Activated T-cell treated with anti-CD3 and anti-CD28 coated beads, Interleukin-2, amount 50 U/mL, for 72 hours (primary cell): ENCODE data around the gene SUFU. TPM values are rescaled to one million over a fixed set of nuclear protein-coding genes. Genes with fewer than 3 reads are reported as not detected.
"Not testable (repeated sequence)": the region's sequence is repeated elsewhere in the genome, so short reads cannot be mapped to it uniquely, and the experiment has no call there.

Experiments used
- ATAC-seq, 2 donors: fragments of 150-1000 bp; cut with Tn5 transposase; replicated peaks in 1 of 2; 2 replicates each; pipeline ENCODE4 v1.10.0; 2021; ENCODE audit warnings: moderate library complexity in 2 of 2, mild to moderate bottlenecking in 1 of 2
- DNase-seq, 2 donors: peaks; one replicate each; pipeline ENCODE4 v3.0.0; 2021 to 2022; ENCODE audit warnings: mixed read lengths in 1 of 2
- H3K27ac Mint-ChIP-seq: one replicate; pipeline ENCODE4 v1.8.0; 2022; ENCODE audit warnings: mild to moderate bottlenecking, moderate library complexity, mixed read lengths
- H3K27me3 Mint-ChIP-seq: one replicate; pipeline ENCODE4 v1.8.0; 2022; ENCODE audit warnings: low read depth, mixed read lengths
- H3K36me3 Mint-ChIP-seq, 2 donors: one replicate each; pipeline ENCODE4 v1.8.0; 2022; ENCODE audit warnings: mixed read lengths in 2 of 2, mild to moderate bottlenecking in 1 of 2; ENCODE audit not compliant: insufficient read depth in 2 of 2
- H3K4me1 Mint-ChIP-seq: one replicate; pipeline ENCODE4 v1.8.0; 2022; ENCODE audit warnings: low read depth, mixed read lengths
- H3K4me3 Mint-ChIP-seq, 2 donors: one replicate each; pipeline ENCODE4 v1.8.0; 2022; ENCODE audit warnings: mild to moderate bottlenecking in 2 of 2, mixed read lengths in 2 of 2, moderate library complexity in 2 of 2
- H3K9me3 Mint-ChIP-seq, 2 donors: one replicate each; pipeline ENCODE4 v1.8.0; 2022; ENCODE audit warnings: mixed read lengths in 2 of 2
- total RNA-seq, 2 donors: library from RNA; stranded (reverse); gene quantifications; one replicate each; pipeline ENCODE4 v1.2.3, GENCODE V29; 2022

Gene SUFU
- total RNA-seq, 2 donors from 2014 or later, result 9.1 to 9.2 TPM

DNA sequence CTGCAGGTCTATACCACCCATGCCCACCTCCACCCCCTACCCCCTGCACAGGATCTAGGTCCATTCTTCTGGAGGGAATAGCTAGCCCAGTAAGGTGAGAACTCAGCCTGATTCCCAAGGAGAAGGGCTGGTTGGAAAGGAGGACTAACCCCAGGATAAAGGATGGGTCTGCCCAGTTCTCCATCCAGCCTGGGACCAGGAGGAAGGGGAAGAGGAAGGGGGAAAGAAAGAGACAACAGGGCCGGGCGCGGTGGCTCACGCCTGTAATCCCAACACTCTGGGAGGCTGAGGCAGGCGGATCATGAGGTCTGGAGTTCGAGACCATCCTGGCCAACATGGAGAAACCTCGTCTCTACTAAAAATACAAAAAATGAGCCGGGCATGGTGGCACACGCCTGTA is 31.2 kb downstream of the SUFU start:
- not testable (repeated sequence) for H3K27ac Mint-ChIP-seq, DNase-seq, H3K4me3 Mint-ChIP-seq

DNA sequence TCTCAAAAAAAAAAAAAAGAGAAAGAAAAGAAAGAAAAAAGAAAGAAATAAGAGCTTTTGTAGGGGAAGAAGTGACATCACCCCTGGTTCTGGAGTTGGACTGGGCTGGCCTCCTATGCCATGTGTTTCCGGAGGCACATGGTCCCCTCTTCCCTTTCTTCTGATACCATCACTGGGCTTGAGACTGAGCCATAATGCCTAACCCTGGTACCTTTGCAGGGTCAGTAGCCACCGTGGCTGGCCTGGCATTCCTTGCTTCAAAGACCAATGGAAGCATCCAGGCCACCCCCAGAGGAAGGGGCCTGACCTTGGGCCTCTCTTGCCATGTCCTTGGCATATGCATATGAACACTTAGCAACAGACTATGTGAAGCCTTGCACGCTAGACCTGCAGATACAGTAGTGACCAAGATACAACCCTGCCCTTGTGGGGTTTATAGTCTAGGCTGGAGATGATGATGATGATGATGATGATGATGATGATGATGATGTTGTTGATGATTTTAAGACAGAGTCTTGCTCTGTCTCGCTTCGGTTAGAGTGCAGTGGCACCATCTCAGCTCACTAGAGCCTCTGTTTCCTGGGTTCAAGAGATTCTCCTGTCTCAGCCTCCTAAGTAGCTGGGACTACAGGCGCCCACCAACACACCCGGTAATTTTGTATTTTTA is 31.8 kb downstream of the SUFU start:
- no peaks in the 10 kb centered on the region for H3K9me3 Mint-ChIP-seq
- no peak overlapping the region for H3K27ac Mint-ChIP-seq
- no peaks in the 10 kb centered on the region for H3K27me3 Mint-ChIP-seq

More for the DNA sequence above, 31.2 kb downstream of the SUFU start:
- ATAC-seq, H3K27me3 Mint-ChIP-seq, H3K4me1 Mint-ChIP-seq, H3K9me3 Mint-ChIP-seq, H3K36me3 Mint-ChIP-seq: not testable (repeated sequence)

GRCh38 chr10:102537367-102537766 is 33.6 kb downstream of the SUFU start:
- no peak for DNase-seq
- ATAC-seq, result no peak
- no peaks in the 10 kb centered on the region for H3K27me3 Mint-ChIP-seq
- no peak overlapping the region for H3K4me3 Mint-ChIP-seq
- H3K27ac Mint-ChIP-seq, result no peak overlapping the region
- no peaks in the 10 kb centered on the region for H3K36me3 Mint-ChIP-seq
- peaks cover 5% of the 10 kb centered on the region for H3K4me1 Mint-ChIP-seq
- no peaks in the 10 kb centered on the region for H3K9me3 Mint-ChIP-seq

More for the DNA sequence above, 31.8 kb downstream of the SUFU start:
- DNase-seq (no peak), ATAC-seq (no peak)
- Mint-ChIP-seq H3K36me3 (no peaks in the 10 kb centered on the region), H3K4me1 (peaks cover 5% of the 10 kb centered on the region), H3K4me3 (no peak overlapping the region)

GRCh38 chr10:102537948-102538347 is 34.2 kb downstream of the SUFU start:
- peaks cover 10% of the 10 kb centered on the region for H3K4me1 Mint-ChIP-seq
- H3K27ac Mint-ChIP-seq, result no peak overlapping the region
- no peak for ATAC-seq

GRCh38 chr10:102538811-102539210 is 35.0 kb downstream of the SUFU start:
- peaks cover 13% of the 10 kb centered on the region for H3K4me1 Mint-ChIP-seq
- no peak overlapping the region for H3K4me3 Mint-ChIP-seq
- DNase-seq (no peak), ATAC-seq (no peak)
- H3K27me3 Mint-ChIP-seq, result no peaks in the 10 kb centered on the region
- H3K27ac Mint-ChIP-seq, result no peak overlapping the region
- no peaks in the 10 kb centered on the region for H3K36me3 Mint-ChIP-seq
- no peaks in the 10 kb centered on the region for H3K9me3 Mint-ChIP-seq

More at GRCh38 chr10:102537948-102538347, 34.2 kb downstream of the SUFU start:
- Mint-ChIP-seq H3K9me3 (no peaks in the 10 kb centered on the region), H3K36me3 (no peaks in the 10 kb centered on the region), H3K4me3 (no peak overlapping the region), H3K27me3 (no peaks in the 10 kb centered on the region)
- no peak for DNase-seq

- DNase-seq, result peak in 1 of 2 donors; percentile 3
- no peak overlapping the region for H3K27ac Mint-ChIP-seq
- H3K27me3 Mint-ChIP-seq, result no peaks in the 10 kb centered on the region
- peaks cover 13% of the 10 kb centered on the region for H3K4me1 Mint-ChIP-seq
- peak; percentile 64 to 89 for ATAC-seq
- H3K4me3 Mint-ChIP-seq, result no peak overlapping the region
- H3K36me3 Mint-ChIP-seq, result no peaks in the 10 kb centered on the region
- no peaks in the 10 kb centered on the region for H3K9me3 Mint-ChIP-seq
Measured at GRCh38 chr10:102540023-102540422, 36.3 kb downstream of the SUFU start.

GRCh38 chr10:102542800-102543418 is 39.1 kb downstream of the SUFU start:
- DNase-seq, result no peak
- Mint-ChIP-seq H3K36me3 (no peaks in the 10 kb centered on the region), H3K9me3 (no peaks in the 10 kb centered on the region), H3K27me3 (no peaks in the 10 kb centered on the region), H3K4me3 (peak overlapping the region; percentile 1 to 6), H3K27ac (peak overlapping the region; percentile 15), H3K4me1 (peaks cover 13% of the 10 kb centered on the region)
- ATAC-seq, result peak in 1 of 2 donors; percentile 50

- no peak for ATAC-seq
- no peaks in the 10 kb centered on the region for H3K36me3 Mint-ChIP-seq
- no peak overlapping the region for H3K27ac Mint-ChIP-seq
Measured at GRCh38 chr10:102545265-102545871, 41.6 kb downstream of the SUFU start.

DNA sequence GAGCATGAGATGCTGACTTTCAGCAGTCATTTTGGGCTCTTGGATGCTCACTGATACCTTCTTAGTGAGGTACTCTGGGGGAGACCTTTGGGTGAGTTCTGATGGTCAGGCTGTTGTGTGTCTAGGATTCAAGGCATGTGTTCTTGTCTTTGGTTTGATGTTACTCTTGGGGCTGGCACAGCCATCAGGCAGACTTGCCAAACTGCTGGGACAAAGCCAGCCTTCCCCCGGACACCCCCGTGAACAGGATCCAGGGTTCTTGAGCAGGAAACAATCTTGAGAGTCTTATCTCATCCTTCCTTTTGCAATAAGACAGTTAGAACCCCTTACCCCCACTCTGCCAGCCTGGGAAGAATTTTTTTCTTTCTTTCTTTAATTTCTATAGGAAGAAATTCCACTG is 42.2 kb downstream of the SUFU start:
- Mint-ChIP-seq H3K36me3 (no peaks in the 10 kb centered on the region), H3K27ac (no peak overlapping the region)

More at GRCh38 chr10:102545265-102545871, 41.6 kb downstream of the SUFU start:
- Mint-ChIP-seq H3K27me3 (no peaks in the 10 kb centered on the region), H3K4me1 (peaks cover 10% of the 10 kb centered on the region), H3K4me3 (no peak overlapping the region), H3K9me3 (no peaks in the 10 kb centered on the region)
- DNase-seq, result no peak

GRCh38 chr10:102546606-102547320 is 43.0 kb downstream of the SUFU start:
- H3K4me3 Mint-ChIP-seq, result no peak overlapping the region
- H3K4me1 Mint-ChIP-seq, result peaks cover 9% of the 10 kb centered on the region
- H3K27me3 Mint-ChIP-seq, result no peaks in the 10 kb centered on the region
- ATAC-seq (no peak), DNase-seq (no peak)
- no peaks in the 10 kb centered on the region for H3K36me3 Mint-ChIP-seq
- H3K27ac Mint-ChIP-seq, result peak overlapping the region; percentile 26
- no peaks in the 10 kb centered on the region for H3K9me3 Mint-ChIP-seq

More for the DNA sequence above, 42.2 kb downstream of the SUFU start:
- Mint-ChIP-seq H3K9me3 (no peaks in the 10 kb centered on the region), H3K4me3 (no peak overlapping the region), H3K27me3 (no peaks in the 10 kb centered on the region), H3K4me1 (peaks cover 9% of the 10 kb centered on the region)
- ATAC-seq, result no peak
- no peak for DNase-seq

- H3K4me1 Mint-ChIP-seq, result no peaks in the 10 kb centered on the region
- no peaks in the 10 kb centered on the region for H3K27me3 Mint-ChIP-seq
- no peaks in the 10 kb centered on the region for H3K36me3 Mint-ChIP-seq
- H3K27ac Mint-ChIP-seq, result no peak overlapping the region
- no peak for ATAC-seq
- H3K4me3 Mint-ChIP-seq, result no peak overlapping the region
- DNase-seq, result no peak
- H3K9me3 Mint-ChIP-seq, result no peaks in the 10 kb centered on the region
Measured at GRCh38 chr10:102549549-102549948, 45.8 kb downstream of the SUFU start.

DNA sequence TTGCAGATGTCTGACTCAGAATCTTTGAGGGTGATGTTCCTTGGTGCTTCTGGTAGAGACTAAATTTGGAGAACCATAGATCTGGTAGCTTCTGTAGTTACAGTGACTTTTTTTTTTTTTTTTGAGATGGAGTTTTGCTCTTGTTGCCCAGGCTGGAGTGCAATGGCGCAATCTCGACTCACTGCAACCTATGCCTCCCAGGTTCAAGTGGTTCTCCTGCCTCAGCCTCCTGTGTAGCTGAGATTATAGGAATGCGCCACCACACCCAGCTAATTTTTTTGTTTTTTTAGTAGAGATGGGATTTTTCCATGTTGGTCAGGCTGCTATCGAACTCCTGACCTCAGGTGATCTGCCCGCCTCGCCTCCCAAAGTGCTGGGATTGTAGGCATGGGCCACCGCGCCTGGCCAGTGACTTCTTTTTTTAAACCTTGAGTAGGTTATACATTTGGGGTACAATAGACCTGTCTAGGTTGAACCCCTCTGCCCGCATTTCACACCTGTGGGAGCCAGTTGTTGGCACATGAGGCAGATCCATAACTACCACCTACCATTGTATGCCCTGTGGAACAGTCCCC is 47.0 kb downstream of the SUFU start:
- no peaks in the 10 kb centered on the region for H3K9me3 Mint-ChIP-seq
- no peaks in the 10 kb centered on the region for H3K36me3 Mint-ChIP-seq
- DNase-seq (no peak), ATAC-seq (no peak)
- no peaks in the 10 kb centered on the region for H3K4me1 Mint-ChIP-seq
- H3K27ac Mint-ChIP-seq, result no peak overlapping the region
- no peak overlapping the region for H3K4me3 Mint-ChIP-seq
- H3K27me3 Mint-ChIP-seq, result no peaks in the 10 kb centered on the region

- Mint-ChIP-seq H3K27ac (no peak overlapping the region), H3K4me1 (no peaks in the 10 kb centered on the region), H3K36me3 (no peaks in the 10 kb centered on the region), H3K27me3 (no peaks in the 10 kb centered on the region), H3K9me3 (no peaks in the 10 kb centered on the region), H3K4me3 (no peak overlapping the region)
- no peak for ATAC-seq
- no peak for DNase-seq
Measured at GRCh38 chr10:102552533-102552932, 48.8 kb downstream of the SUFU start.
